IMR-90 (cell line): ENCODE results near the gene CST2. TPM values are rescaled to one million over a fixed set of nuclear protein-coding genes. Genes with fewer than 3 reads are reported as not detected.

ENCODE experiments used
- ATAC-seq: fragments of 200-7000 bp; cut with Tn5 transposase; 2 replicates; pipeline ENCODE4 v1.9.1; 2020; ENCODE audit warnings: low read depth, mild to moderate bottlenecking, moderate library complexity
- BruUV-seq: library from RNA; stranded (reverse); fragments of 400-500 nt; replicated peaks from 2 replicates; lab custom pipeline; 2021; lab: Mats Ljungman, UMichigan
- CTCF ChIA-PET: fragments of 300-600 bp; formaldehyde crosslinking; extraction: SDS; loops from one replicate; lab custom pipeline; 2021; ENCODE audit warnings: antibody characterized with exemption; lab: Yijun Ruan, JAX
- POLR2A ChIA-PET: fragments of 300-600 bp; sonication (Branson Sonifier 250); formaldehyde crosslinking; loops from one replicate; lab custom pipeline; 2022; ENCODE audit warnings: antibody characterized with exemption; ENCODE audit not compliant: unreplicated experiment; lab: Charles Lee
- DNase-seq: peaks from one replicate; pipeline ENCODE4 v3.0.0; 2013
- H2AFZ ChIP-seq: replicated peaks from 2 replicates; pipeline ENCODE3; 2013; ENCODE audit warnings: low read length, mild to moderate bottlenecking; ENCODE audit not compliant: poor library complexity
- H2AK5ac ChIP-seq: 2 replicates; pipeline ENCODE4 v1.6.1; 2013; ENCODE audit warnings: low read depth, low read length, inconsistent platforms
- H2AK9ac ChIP-seq: replicated peaks from 2 replicates; pipeline ENCODE3; 2013; ENCODE audit warnings: mild to moderate bottlenecking, low read depth, low read length, moderate library complexity; ENCODE audit not compliant: poor library complexity
- H2BK120ac ChIP-seq: 2 replicates; pipeline ENCODE4 v1.6.1; 2013; ENCODE audit warnings: low read depth, low read length, inconsistent platforms
- H2BK15ac ChIP-seq: 3 replicates; pipeline ENCODE4 v1.6.1; 2013; ENCODE audit warnings: low read depth, low read length, inconsistent platforms
- H2BK20ac ChIP-seq: 2 replicates; pipeline ENCODE4 v1.6.1; 2013; ENCODE audit warnings: low read depth, mild to moderate bottlenecking, inconsistent platforms, low read length, moderate library complexity
- H2BK5ac ChIP-seq: 2 replicates; pipeline ENCODE4 v1.6.1; 2013; ENCODE audit warnings: mild to moderate bottlenecking, low read depth, low read length, inconsistent platforms; ENCODE audit not compliant: poor library complexity, severe bottlenecking
- H3K14ac ChIP-seq: replicated peaks from 2 replicates; pipeline ENCODE4 v1.6.1; 2013; ENCODE audit warnings: low read depth, low read length, inconsistent platforms
- H3K18ac ChIP-seq: 2 replicates; pipeline ENCODE4 v1.6.1; 2013; ENCODE audit warnings: low read depth, low read length, control low read depth
- H3K23ac ChIP-seq: 2 replicates; pipeline ENCODE4 v1.6.1; 2013; ENCODE audit warnings: low read depth, low read length, inconsistent platforms
- H3K27ac ChIP-seq: 2 replicates; pipeline ENCODE4 v1.5.1; 2013; ENCODE audit warnings: mild to moderate bottlenecking, control low read depth, low read length; ENCODE audit not compliant: insufficient read depth
- H3K27me3 ChIP-seq: 2 replicates; pipeline ENCODE4 v1.6.1; 2013; ENCODE audit warnings: low read length; ENCODE audit not compliant: control insufficient read depth, insufficient read depth
- H3K36me3 ChIP-seq: 2 replicates; pipeline ENCODE4 v1.6.1; 2013; ENCODE audit warnings: low read length, mixed read lengths; ENCODE audit not compliant: control insufficient read depth, insufficient read depth
- H3K4ac ChIP-seq: 2 replicates; pipeline ENCODE4 v1.6.1; 2013; ENCODE audit warnings: low read depth, low read length, inconsistent platforms
- H3K4me1 ChIP-seq: 2 replicates; pipeline ENCODE4 v1.6.1; 2013; ENCODE audit warnings: low read length, mixed read lengths; ENCODE audit not compliant: control insufficient read depth, insufficient read depth
- H3K4me2 ChIP-seq: 2 replicates; pipeline ENCODE4 v1.6.1; 2013; ENCODE audit warnings: low read depth, mild to moderate bottlenecking, control low read depth, low read length, moderate library complexity
- H3K4me3 ChIP-seq: 2 replicates; pipeline ENCODE4 v1.5.1; 2013; ENCODE audit warnings: low read depth, mild to moderate bottlenecking, control low read depth, low read length, moderate library complexity; ENCODE audit not compliant: insufficient read depth
- H3K56ac ChIP-seq: 2 replicates; pipeline ENCODE4 v1.6.1; 2013; ENCODE audit warnings: low read length, inconsistent platforms; ENCODE audit not compliant: insufficient read depth; ENCODE audit errors: extremely low read depth
- H3K79me1 ChIP-seq, 2 experiments: 2 replicates each; pipeline ENCODE4 v1.6.1; 2013; ENCODE audit warnings: low read length in 2 of 2, inconsistent platforms in 1 of 2, low read depth in 1 of 2
- H3K9ac ChIP-seq: 2 replicates; pipeline ENCODE4 v1.6.1; 2013; ENCODE audit warnings: low read depth, low read length, control low read depth
- H3K9me1 ChIP-seq: 2 replicates; pipeline ENCODE4 v1.6.1; 2013; ENCODE audit warnings: low read length, inconsistent platforms; ENCODE audit not compliant: insufficient read depth
- H3K9me3 ChIP-seq: 2 replicates; pipeline ENCODE4 v1.6.1; 2013; ENCODE audit warnings: low read length; ENCODE audit not compliant: control insufficient read depth, insufficient read depth
- H4K20me1 ChIP-seq: 2 replicates; pipeline ENCODE4 v1.6.1; 2013; ENCODE audit warnings: low read length, inconsistent platforms; ENCODE audit not compliant: insufficient read depth
- H4K5ac ChIP-seq: 2 replicates; pipeline ENCODE4 v1.6.1; 2013; ENCODE audit warnings: mild to moderate bottlenecking, low read depth, low read length, control low read depth
- H4K8ac ChIP-seq, 2 experiments: 2 replicates each; pipeline ENCODE4 v1.6.1; 2013; ENCODE audit warnings: low read depth in 2 of 2, low read length in 2 of 2, control low read depth in 1 of 2, inconsistent platforms in 1 of 2
- H4K91ac ChIP-seq: 2 replicates; pipeline ENCODE4 v1.6.1; 2013; ENCODE audit warnings: low read depth, low read length, inconsistent platforms; ENCODE audit not compliant: insufficient read depth
- FOS ChIP-seq: fragments of 150-350 bp; IDR thresholded peaks from 2 replicates; pipeline ENCODE4 v1.6.1; 2016; ENCODE audit warnings: low read depth, low read length
- MAFK ChIP-seq: IDR thresholded peaks from 2 replicates; pipeline ENCODE4 v1.6.1; 2012; ENCODE audit warnings: low read depth, low read length, improper control_type of control experiment
- RAD21 ChIP-seq: IDR thresholded peaks from 2 replicates; pipeline ENCODE4 v1.6.1; 2012; ENCODE audit warnings: low read length, improper control_type of control experiment
- RCOR1 ChIP-seq: IDR thresholded peaks from 2 replicates; pipeline ENCODE4 v1.6.1; 2012; ENCODE audit warnings: mild to moderate bottlenecking, low read length, improper control_type of control experiment; ENCODE audit not compliant: insufficient replicate concordance
- RFX5 ChIP-seq: IDR thresholded peaks from 2 replicates; pipeline ENCODE4 v1.8.0; 2012; ENCODE audit warnings: low read depth, mild to moderate bottlenecking, low read length, moderate library complexity
- WGBS, 2 experiments: methylation state at CpG; one replicate each; pipeline versions ENCODE4 v1.1.5 to v1.1.7; 2013; ENCODE audit warnings: missing lambda C conversion rate in 2 of 2; ENCODE audit not compliant: insufficient read length in 1 of 2; ENCODE audit errors: extremely low coverage in 2 of 2; 5-methylcytosine and 5-hydroxymethylcytosine counted together
- dilution Hi-C: fragments of 300-500 bp; cut with HindIII; formaldehyde crosslinking; loops from one replicate; pipeline ENCODE4 v1.14.3; 2018; ENCODE audit warnings: low sequenced_read_pairs; ENCODE audit not compliant: unreplicated experiment
- in situ Hi-C: fragments of 300-500 bp; cut with MboI; formaldehyde crosslinking; loops from 3 replicates; pipeline ENCODE4 v1.14.3; 2019; ENCODE audit warnings: low sequenced_read_pairs, inconsistent platforms, mixed read lengths
- intact Hi-C: fragments of 100-400 bp; cut with micrococcal nuclease; formaldehyde crosslinking; loops from 2 replicates; pipeline ENCODE4 v1.10.0; 2022
- polyA plus RNA-seq, 3 experiments: library from polyadenylated mRNA; depleted of rRNA; stranded (reverse); fragments of >200 nt; gene quantifications; 2 replicates each; pipeline ENCODE4 v1.2.3, GENCODE V29; 2012; ENCODE audit warnings: low replicate concordance in 1 of 3
- total RNA-seq: library from RNA; depleted of rRNA; stranded (reverse); fragments of >200 nt; gene quantifications from 2 replicates; pipeline ENCODE4 v1.2.3, GENCODE V29; 2012
- TF ChIP-seq, protein P1 (sequence below): conservative IDR thresholded peaks from 2 replicates; pipeline ENCODE4 v1.5.1; 2012; ENCODE audit warnings: mild to moderate bottlenecking, low read depth, low read length, improper control_type of control experiment
- TF ChIP-seq, protein P2 (sequence below): fragments of 150-350 bp; IDR thresholded peaks from 2 replicates; pipeline ENCODE4 v1.6.1; 2017; ENCODE audit warnings: mild to moderate bottlenecking, antibody characterized with exemption, low read length, low read depth

CST2 gene
- total and polyA plus RNA-seq, 2 of the 4 experiments (the other 2 are of a cell fraction), result not detected

DNA sequence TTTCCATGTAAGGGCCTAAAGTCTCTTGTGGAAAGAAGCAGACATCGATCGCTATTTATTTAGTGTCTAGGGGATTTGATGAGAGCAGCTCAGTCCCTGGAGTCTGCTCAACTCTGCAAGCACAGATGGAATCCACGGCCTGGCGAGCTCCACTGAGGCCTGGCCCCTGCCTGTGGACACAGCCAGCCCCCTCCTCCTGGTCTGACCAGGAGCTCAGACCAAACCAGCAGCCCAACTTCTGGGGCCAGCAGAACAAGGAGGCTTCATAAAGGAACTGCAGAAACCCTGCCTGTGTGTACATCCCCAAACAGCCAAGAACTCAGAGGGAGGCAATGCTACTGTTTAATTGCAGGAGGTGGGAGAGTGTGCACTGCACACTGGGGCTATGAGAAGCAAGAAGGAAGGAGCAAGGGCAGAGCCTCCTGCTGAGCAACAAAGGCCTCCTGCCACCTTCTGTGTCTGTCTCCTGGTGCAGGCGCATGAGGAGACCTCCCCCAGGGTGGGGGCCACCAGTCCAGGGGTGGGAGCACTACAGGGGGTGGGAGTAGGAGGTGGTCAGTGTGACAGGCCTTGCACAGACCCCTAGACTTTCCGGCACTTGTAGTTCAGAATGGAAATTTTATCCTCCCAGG lies 49.2 kb upstream of the CST2 start:
- WGBS, 2 experiments, result no CpG with 5 or more reads among the region's 6 CpGs
- H3K14ac ChIP-seq, result no peak overlapping the region
- dilution Hi-C loops, result no loop called here
- H3K56ac ChIP-seq, result no peak overlapping the region
- no peak overlapping the region for H4K5ac ChIP-seq
- H3K23ac ChIP-seq, result no peak overlapping the region
- no peak overlapping the region for H2AK5ac ChIP-seq
- H3K4ac ChIP-seq, result no peak overlapping the region
- DNase-seq (no peak), ATAC-seq (no peak)
- H3K9ac ChIP-seq, result no peak overlapping the region
- no peaks in the 10 kb centered on the region for H3K36me3 ChIP-seq
- H3K27me3 ChIP-seq, result no peaks in the 10 kb centered on the region
- no peak overlapping the region for H2BK5ac ChIP-seq
- no peak overlapping the region for H3K18ac ChIP-seq
- no peak overlapping the region for H2BK15ac ChIP-seq
- no peaks in the 10 kb centered on the region for H4K20me1 ChIP-seq
- CTCF ChIA-PET, result no interaction called here
- no peak overlapping the region for H4K91ac ChIP-seq
- H3K79me1 ChIP-seq, result no peaks in the 10 kb centered on the region
- TF ChIP-seq, protein P1, sequence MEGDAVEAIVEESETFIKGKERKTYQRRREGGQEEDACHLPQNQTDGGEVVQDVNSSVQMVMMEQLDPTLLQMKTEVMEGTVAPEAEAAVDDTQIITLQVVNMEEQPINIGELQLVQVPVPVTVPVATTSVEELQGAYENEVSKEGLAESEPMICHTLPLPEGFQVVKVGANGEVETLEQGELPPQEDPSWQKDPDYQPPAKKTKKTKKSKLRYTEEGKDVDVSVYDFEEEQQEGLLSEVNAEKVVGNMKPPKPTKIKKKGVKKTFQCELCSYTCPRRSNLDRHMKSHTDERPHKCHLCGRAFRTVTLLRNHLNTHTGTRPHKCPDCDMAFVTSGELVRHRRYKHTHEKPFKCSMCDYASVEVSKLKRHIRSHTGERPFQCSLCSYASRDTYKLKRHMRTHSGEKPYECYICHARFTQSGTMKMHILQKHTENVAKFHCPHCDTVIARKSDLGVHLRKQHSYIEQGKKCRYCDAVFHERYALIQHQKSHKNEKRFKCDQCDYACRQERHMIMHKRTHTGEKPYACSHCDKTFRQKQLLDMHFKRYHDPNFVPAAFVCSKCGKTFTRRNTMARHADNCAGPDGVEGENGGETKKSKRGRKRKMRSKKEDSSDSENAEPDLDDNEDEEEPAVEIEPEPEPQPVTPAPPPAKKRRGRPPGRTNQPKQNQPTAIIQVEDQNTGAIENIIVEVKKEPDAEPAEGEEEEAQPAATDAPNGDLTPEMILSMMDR, result no peak
- no peak for TF ChIP-seq RAD21
- no peak for TF ChIP-seq FOS
- TF ChIP-seq RFX5, result no peak
- no peak for TF ChIP-seq MAFK
- TF ChIP-seq, protein P2, sequence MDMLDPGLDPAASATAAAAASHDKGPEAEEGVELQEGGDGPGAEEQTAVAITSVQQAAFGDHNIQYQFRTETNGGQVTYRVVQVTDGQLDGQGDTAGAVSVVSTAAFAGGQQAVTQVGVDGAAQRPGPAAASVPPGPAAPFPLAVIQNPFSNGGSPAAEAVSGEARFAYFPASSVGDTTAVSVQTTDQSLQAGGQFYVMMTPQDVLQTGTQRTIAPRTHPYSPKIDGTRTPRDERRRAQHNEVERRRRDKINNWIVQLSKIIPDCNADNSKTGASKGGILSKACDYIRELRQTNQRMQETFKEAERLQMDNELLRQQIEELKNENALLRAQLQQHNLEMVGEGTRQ, result no peak
- TF ChIP-seq RCOR1, result no peak
- no peaks in the 10 kb centered on the region for H3K4me1 ChIP-seq
- H2AK9ac ChIP-seq, result no peak overlapping the region
- no peak overlapping the region for H3K4me2 ChIP-seq
- no peak overlapping the region for H2BK120ac ChIP-seq
- BruUV-seq, result no TSS peak
- H4K8ac ChIP-seq, result no peak overlapping the region
- H2AFZ ChIP-seq, result no peak overlapping the region
- in situ Hi-C loops, result no loop called here
- no peak overlapping the region for H2BK20ac ChIP-seq
- no peaks in the 10 kb centered on the region for H3K9me3 ChIP-seq
- intact Hi-C loops, result no loop called here
- POLR2A ChIA-PET, result no interaction called here
- no peak overlapping the region for H3K4me3 ChIP-seq
- no peak overlapping the region for H3K27ac ChIP-seq
- no peaks in the 10 kb centered on the region for H3K9me1 ChIP-seq
